SK-N-SH (cell line): ENCODE results near the gene FAM50B.

ENCODE experiments used
- CTCF ChIP-seq: fragments of 200-600 bp; sonication (generic); IDR thresholded peaks from 2 replicates; pipeline ENCODE4 v1.6.1; 2017; ENCODE audit warnings: antibody characterized with exemption, mild to moderate bottlenecking, moderate library complexity
- EZH2phosphoT487 ChIP-seq: fragments of 200-600 bp; sonication (generic); IDR thresholded peaks from 2 replicates; pipeline ENCODE4 v1.6.1; 2017; ENCODE audit warnings: low read depth, mixed run types, mild to moderate bottlenecking, antibody characterized with exemption, moderate library complexity, borderline replicate concordance
- FOXJ3 ChIP-seq: sonication (generic); formaldehyde crosslinking; IDR thresholded peaks from 2 replicates; pipeline ENCODE4 v1.5.1; 2020; ENCODE audit warnings: mild to moderate bottlenecking, missing genetic modification reagents
- GABPA ChIP-seq: IDR thresholded peaks from 2 replicates; pipeline ENCODE4 v1.4.0; 2012; ENCODE audit warnings: low read depth, mild to moderate bottlenecking
- JUND ChIP-seq: IDR thresholded peaks from 2 replicates; pipeline ENCODE4 v1.4.0; 2012
- NRF1 ChIP-seq: IDR thresholded peaks from 2 replicates; pipeline ENCODE4 v1.6.1; 2012; ENCODE audit warnings: low read depth, mild to moderate bottlenecking, low read length
- POLR2AphosphoS5 ChIP-seq: IDR thresholded peaks from 2 replicates; pipeline ENCODE4 v1.6.1; 2012; ENCODE audit warnings: low read depth, low read length
- RAD21 ChIP-seq: IDR thresholded peaks from 2 replicates; pipeline ENCODE4 v1.6.1; 2012; ENCODE audit warnings: mild to moderate bottlenecking, low read length
- RCOR1 ChIP-seq: fragments of 150-350 bp; IDR thresholded peaks from 2 replicates; pipeline ENCODE4 v1.6.1; 2017; ENCODE audit warnings: antibody characterized with exemption, low read length
- REST ChIP-seq: IDR thresholded peaks from 2 replicates; pipeline ENCODE4 v1.6.1; 2012; ENCODE audit warnings: mild to moderate bottlenecking, low read depth, low read length, moderate library complexity
- TAF1 ChIP-seq: IDR thresholded peaks from 2 replicates; pipeline ENCODE4 v1.6.1; 2012; ENCODE audit warnings: low read depth, mild to moderate bottlenecking, low read length, moderate library complexity, borderline replicate concordance
- TCF12 ChIP-seq: IDR thresholded peaks from 2 replicates; pipeline ENCODE4 v1.4.0; 2012
- TEAD4 ChIP-seq: IDR thresholded peaks from 2 replicates; pipeline ENCODE4 v1.4.0; 2012; ENCODE audit warnings: mild to moderate bottlenecking, borderline replicate concordance; ENCODE audit not compliant: insufficient read depth
- ZBTB33 ChIP-seq: IDR thresholded peaks from 2 replicates; pipeline ENCODE4 v1.4.0; 2012; ENCODE audit warnings: low read depth, borderline replicate concordance

- no peak for TF ChIP-seq CTCF
- no peak for TF ChIP-seq TAF1
- TF ChIP-seq POLR2AphosphoS5, result no peak
- no peak for TF ChIP-seq FOXJ3 (CRISPR knock-in tag)
- TF ChIP-seq EZH2phosphoT487, result no peak
- TF ChIP-seq TEAD4, result no peak
- TF ChIP-seq TCF12, result no peak
- TF ChIP-seq NRF1, result no peak
- no peak for TF ChIP-seq RCOR1
- TF ChIP-seq GABPA, result no peak
- TF ChIP-seq REST, result no peak
- no peak for TF ChIP-seq RAD21
- TF ChIP-seq ZBTB33, result no peak
- TF ChIP-seq JUND, result no peak
Observed at GRCh38 chr6:3829285-3829684, 19.9 kb upstream of the FAM50B start.
